ENCODE data around the gene BEND5. TPM values are rescaled to one million over a fixed set of nuclear protein-coding genes. Genes with fewer than 3 reads are reported as not detected.

BEND5 gene
- total RNA-seq, 2 experiments from 2014 or later: 2.0 to 2.5 TPM

DNA sequence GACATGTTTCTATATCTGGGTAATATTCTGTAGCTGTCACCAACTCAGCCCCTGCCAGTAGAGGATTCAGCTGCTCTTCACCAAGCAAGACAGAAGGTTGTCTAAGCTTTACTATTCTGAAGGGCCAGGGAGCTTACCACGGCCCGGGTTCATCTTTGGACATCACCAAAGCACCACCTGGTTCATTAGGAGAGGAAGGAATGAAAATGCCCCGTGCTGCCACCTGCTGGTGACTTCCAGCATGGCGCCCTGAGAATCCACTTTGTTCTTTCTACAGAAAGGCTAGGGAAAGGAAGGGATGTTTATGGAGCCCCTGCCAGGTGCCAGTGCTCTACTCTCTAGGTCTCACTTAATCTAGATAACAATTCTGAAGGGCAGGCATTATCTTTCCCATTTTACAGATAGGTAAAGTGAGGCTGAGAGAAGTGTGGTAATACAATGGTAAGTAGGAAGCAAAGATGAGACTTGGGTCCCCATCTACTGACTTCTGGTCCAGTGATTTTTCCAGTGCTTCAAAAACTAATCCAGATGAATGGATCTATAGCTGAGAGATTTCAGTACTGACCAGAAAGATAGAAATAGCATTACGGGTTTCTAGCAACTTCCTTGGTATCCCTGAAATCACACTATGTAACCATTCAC, 79.5 kb downstream of the BEND5 start:
- H3K36me3 Mint-ChIP-seq (ENCODE audit: low read depth): no peaks in the 10 kb centered on the region
- no peak overlapping the region for H3K4me3 Mint-ChIP-seq
- H3K9me3 Mint-ChIP-seq: no peaks in the 10 kb centered on the region
- peaks cover 4% of the 10 kb centered on the region for H3K27me3 Mint-ChIP-seq
- CTCF ChIA-PET: interaction anchor here (0.6 to 1.5 kb wide), 3 partner anchors 10 to 1360 kb away, joined by 4 read pairs; no protein-coding TSS in a partner anchor
- peak; percentile 51 for DNase-seq
- no peak overlapping the region for H3K27ac Mint-ChIP-seq
- no peaks in the 10 kb centered on the region for H3K4me1 Mint-ChIP-seq
- POLR2A ChIA-PET: no interaction called here

DNA sequence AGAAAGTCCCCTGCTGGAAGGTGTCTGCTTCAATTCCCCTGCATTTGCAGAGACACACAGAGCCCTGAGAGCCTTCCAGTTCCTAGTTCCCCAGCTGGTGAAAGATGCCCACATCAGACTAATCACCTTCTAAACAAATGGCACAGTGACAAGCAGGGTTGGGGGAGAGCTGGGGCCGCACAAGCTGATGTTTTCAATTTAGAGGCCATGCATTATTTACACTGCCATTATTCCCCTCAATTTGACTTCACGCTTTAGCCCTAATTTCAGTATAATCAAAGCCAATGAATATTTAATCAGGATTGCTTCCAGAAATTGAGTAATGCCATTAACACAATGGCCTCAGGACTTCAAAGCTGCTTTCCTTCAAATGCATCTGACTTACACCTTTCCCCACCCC, 81.5 kb downstream of the BEND5 start:
- no peak for DNase-seq
- Mint-ChIP-seq H3K9me3 (no peaks in the 10 kb centered on the region), H3K36me3 (ENCODE audit: low read depth) (no peaks in the 10 kb centered on the region), H3K4me1 (no peaks in the 10 kb centered on the region), H3K27ac (no peak overlapping the region), H3K27me3 (peaks cover 3% of the 10 kb centered on the region), H3K4me3 (no peak overlapping the region)
- CTCF ChIA-PET: interaction anchor here (0.6 kb wide), 1 partner anchor 189 kb away, joined by 4 read pairs; no protein-coding TSS in a partner anchor
- POLR2A ChIA-PET: no interaction called here

DNA sequence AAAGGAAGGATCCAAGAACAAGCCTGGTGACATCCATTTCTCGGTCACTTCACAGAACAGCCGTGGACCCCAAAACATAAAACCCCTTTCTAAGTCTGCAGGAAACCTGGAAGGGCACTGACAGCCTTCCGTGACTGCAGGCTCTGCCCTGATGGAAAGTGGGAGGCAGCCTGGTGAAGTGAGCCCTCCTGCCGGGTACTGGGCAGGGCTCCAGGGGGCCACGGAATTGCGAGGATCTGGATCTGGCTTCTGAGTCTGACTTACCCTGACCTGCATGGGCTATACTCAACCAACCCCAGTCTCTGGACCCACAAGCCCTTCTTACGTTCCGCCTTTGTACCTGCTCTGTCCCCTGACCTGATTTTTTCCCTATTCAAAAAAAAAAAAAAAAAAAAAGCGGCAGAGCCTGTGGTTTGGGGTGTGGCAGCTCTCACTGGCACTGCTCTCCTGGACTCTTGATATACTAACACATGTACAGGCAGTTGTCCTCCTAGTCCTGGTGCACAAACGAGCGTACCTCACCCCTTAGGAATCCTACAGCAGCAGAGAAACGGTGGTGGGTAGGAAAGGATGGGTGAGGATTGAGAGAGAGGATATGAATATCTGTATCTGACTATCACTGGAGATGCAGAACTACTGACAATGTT, 82.9 kb downstream of the BEND5 start:
- H3K27me3 Mint-ChIP-seq: peaks cover 3% of the 10 kb centered on the region
- no peak for DNase-seq
- CTCF ChIA-PET: interaction anchor here (0.6 kb wide), 1 partner anchor 1745 kb away, joined by 4 read pairs; no protein-coding TSS in a partner anchor
- no peaks in the 10 kb centered on the region for H3K9me3 Mint-ChIP-seq
- H3K27ac Mint-ChIP-seq: no peak overlapping the region
- POLR2A ChIA-PET: no interaction called here
- H3K4me1 Mint-ChIP-seq: no peaks in the 10 kb centered on the region
- H3K4me3 Mint-ChIP-seq: no peak overlapping the region
- H3K36me3 Mint-ChIP-seq (ENCODE audit: low read depth): no peaks in the 10 kb centered on the region

DNA sequence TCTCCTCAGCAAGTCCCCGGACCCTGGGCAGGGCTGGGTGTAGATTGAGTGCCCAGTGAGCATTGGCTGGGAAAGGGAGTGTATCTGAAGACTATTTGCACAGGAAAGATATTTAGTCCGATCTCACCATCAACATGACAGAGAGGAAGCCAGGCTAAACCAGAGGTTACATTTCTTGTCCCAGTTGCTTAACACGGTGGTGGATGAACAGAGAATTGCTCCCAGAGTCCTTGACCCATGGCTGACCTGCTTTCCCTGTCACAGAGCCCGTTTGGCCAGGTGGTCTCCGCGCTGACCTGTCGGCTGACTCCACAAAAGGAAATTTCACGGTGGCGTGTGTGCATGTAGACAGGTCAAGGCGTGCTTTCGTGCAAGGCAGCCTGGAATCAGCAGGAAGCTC, 83.5 kb downstream of the BEND5 start:
- Mint-ChIP-seq H3K36me3 (ENCODE audit: low read depth) (no peaks in the 10 kb centered on the region), H3K9me3 (no peaks in the 10 kb centered on the region), H3K4me1 (no peaks in the 10 kb centered on the region), H3K27ac (no peak overlapping the region), H3K4me3 (no peak overlapping the region), H3K27me3 (peaks cover 3% of the 10 kb centered on the region)
- ChIA-PET POLR2A (no interaction called here), CTCF (interaction anchor here (0.6 to 2.1 kb wide), 3 partner anchors 14 to 1745 kb away, joined by 4 to 7 read pairs (median 4); no protein-coding TSS in a partner anchor)
- DNase-seq: no peak

DNA sequence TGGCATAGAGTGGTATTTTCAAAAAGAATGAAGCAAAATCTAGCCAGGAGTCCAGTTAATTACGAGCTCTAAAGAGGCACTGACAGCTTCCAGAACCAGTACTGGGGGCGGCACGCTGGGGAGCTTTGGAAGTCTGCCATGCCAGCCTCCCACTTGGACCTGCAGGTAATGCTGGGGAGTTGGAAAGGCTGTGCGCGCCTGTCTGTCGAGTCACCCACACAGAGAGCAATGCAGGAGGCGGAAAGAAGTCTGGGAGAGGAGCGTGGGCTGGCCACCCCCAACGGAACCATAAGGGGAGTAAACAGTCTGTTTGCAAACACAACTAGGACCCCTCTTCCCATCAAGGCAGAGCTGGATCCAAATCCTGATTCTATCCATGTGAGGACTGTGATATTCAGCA, 84.5 kb downstream of the BEND5 start:
- DNase-seq: no peak
- CTCF ChIA-PET: interaction anchor here (1.7 to 2.1 kb wide), 2 partner anchors 14 to 15 kb away, joined by 4 to 7 read pairs; no protein-coding TSS in a partner anchor
- no peak overlapping the region for H3K27ac Mint-ChIP-seq

DNA sequence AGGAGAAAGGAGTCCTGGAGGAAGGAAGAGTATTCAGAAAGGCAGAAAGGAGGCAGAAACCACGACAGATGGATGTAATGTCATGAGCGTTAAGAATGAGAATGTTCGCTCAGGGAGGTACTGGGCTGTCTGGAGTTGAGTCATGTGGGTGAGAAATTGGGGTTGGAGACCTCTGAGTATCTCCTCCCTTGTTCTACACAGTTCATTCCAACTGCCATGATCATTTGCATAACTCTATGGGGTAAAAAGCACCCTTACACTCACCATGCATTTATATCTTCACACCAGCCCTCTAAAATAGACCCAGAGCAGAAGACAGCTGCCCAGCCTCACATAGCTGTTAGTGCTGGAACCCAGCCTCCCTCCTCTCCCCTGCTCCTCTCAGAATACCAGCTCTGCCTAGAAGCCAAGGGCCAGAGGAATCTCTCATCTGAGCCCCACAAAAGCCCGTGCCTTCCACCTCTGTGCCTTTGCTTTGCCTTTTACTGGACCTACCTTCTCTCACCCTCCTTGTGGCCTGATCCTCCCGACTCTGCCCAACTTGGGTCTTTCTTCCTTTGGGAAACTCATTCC, 85.2 kb downstream of the BEND5 start:
- no peaks in the 10 kb centered on the region for H3K4me1 Mint-ChIP-seq
- DNase-seq: no peak
- H3K36me3 Mint-ChIP-seq (ENCODE audit: low read depth): no peaks in the 10 kb centered on the region
- CTCF ChIA-PET: interaction anchor here (1.7 to 2.1 kb wide), 2 partner anchors 13 to 14 kb away, joined by 4 to 7 read pairs; no protein-coding TSS in a partner anchor
- H3K27me3 Mint-ChIP-seq: peaks cover 3% of the 10 kb centered on the region
- no peaks in the 10 kb centered on the region for H3K9me3 Mint-ChIP-seq
- POLR2A ChIA-PET: no interaction called here
- no peak overlapping the region for H3K4me3 Mint-ChIP-seq
- no peak overlapping the region for H3K27ac Mint-ChIP-seq

More for the DNA sequence above, 84.5 kb downstream of the BEND5 start:
- Mint-ChIP-seq H3K27me3 (peaks cover 3% of the 10 kb centered on the region), H3K4me3 (no peak overlapping the region), H3K9me3 (no peaks in the 10 kb centered on the region), H3K36me3 (ENCODE audit: low read depth) (no peaks in the 10 kb centered on the region), H3K4me1 (no peaks in the 10 kb centered on the region)
- POLR2A ChIA-PET: no interaction called here

DNA sequence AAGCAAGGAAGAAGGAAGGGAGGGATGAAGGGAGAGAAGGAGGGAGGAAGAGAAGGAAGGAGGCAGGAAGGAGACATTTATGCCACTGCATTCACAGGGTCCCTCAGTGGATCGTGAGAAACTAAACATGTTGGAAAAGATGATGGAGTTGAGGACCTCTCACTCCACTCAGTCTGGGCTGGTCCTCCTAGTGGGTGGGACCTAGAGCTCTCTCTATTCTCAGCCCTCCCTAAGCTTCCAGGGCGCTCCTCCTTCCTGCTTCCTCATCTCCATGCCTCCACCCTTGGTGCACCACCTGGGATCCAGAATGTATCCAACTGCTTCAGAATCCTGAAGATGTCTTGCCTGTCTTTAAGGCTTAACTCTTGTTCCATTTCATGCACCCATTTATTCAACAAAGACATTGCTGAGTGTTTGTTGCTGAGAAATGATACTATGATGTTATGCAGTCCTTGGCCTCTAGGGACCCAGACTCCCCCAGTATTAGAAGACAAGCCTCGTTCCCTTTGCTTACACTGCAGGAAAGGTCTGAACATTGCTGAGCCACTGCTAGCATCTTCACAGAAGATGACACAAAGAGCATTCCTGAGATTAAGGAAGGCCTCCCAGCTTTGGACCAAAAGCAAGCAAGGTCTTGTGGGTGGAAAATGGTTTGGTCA, 88.5 kb downstream of the BEND5 start:
- POLR2A ChIA-PET: no interaction called here
- CTCF ChIA-PET: no interaction called here

DNA sequence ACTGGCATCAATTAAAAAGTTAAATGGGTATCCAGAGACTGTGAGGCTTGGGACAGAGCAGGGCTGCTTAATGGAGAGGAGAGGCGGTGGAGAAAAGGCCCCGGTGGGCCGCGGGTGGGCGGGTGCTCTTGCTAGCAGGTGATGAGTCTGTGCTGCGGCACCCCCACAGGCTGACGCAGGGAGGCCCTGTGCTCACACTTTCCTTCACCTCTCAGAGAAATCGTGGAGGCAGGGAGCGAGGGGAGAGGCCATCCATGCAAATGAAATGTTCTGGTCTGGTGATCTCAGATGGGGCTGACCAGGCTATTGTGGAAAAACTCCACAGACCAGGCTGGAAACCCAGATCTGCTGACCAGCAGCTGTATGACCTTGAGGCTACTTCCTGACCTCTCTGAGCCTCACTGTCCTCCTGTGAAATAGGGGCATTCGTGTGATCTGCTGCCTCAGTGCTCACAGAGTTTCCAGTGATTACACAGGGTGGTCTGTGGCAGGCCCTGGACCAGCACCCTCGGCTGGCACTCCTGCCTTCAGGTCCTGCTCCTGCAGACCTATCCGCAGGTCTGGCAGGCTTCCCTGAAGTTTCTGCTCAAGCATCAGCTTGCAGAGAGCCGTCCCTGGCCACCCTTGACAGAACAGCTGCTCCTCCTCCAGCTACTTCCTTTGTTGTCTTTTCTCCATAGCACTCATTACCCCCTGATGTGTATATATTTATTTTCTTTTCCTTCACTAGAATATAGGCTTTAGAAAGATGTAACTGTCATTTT, 89.2 kb downstream of the BEND5 start:
- no peak overlapping the region for H3K4me3 Mint-ChIP-seq
- no peaks in the 10 kb centered on the region for H3K4me1 Mint-ChIP-seq
- no peak for DNase-seq
- peaks cover 3% of the 10 kb centered on the region for H3K27me3 Mint-ChIP-seq
- no peaks in the 10 kb centered on the region for H3K36me3 Mint-ChIP-seq (ENCODE audit: low read depth)
- ChIA-PET POLR2A (no interaction called here), CTCF (no interaction called here)
- H3K9me3 Mint-ChIP-seq: no peaks in the 10 kb centered on the region
- H3K27ac Mint-ChIP-seq: no peak overlapping the region

More for the DNA sequence above, 88.5 kb downstream of the BEND5 start:
- H3K27ac Mint-ChIP-seq: no peak overlapping the region
- H3K36me3 Mint-ChIP-seq (ENCODE audit: low read depth): no peaks in the 10 kb centered on the region
- peaks cover 3% of the 10 kb centered on the region for H3K27me3 Mint-ChIP-seq
- no peak for DNase-seq
- H3K4me3 Mint-ChIP-seq: no peak overlapping the region
- H3K9me3 Mint-ChIP-seq: no peaks in the 10 kb centered on the region
- H3K4me1 Mint-ChIP-seq: no peaks in the 10 kb centered on the region

DNA sequence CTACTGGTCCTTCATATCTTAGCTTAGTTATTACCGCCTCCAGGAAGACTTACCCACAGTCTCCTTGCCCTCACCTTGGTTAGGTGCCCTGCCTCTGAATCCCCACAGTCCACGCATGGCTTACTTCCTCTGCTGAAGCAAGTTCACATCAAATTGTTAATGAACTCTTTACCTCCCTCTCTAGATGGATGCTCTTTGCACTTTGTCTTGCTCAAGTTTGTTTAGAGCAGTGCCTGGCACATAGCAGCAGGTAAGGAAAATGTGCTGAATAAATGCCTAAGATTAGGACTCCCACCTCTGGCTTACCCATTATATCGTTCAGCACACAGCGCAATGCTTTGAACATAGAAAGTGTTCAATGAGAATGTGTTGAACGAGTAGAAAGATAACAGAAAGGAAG, 90.5 kb downstream of the BEND5 start:
- H3K27me3 Mint-ChIP-seq: no peaks in the 10 kb centered on the region
- CTCF ChIA-PET: no interaction called here
- no peak overlapping the region for H3K27ac Mint-ChIP-seq
- H3K4me3 Mint-ChIP-seq: no peak overlapping the region
- POLR2A ChIA-PET: no interaction called here
- no peaks in the 10 kb centered on the region for H3K36me3 Mint-ChIP-seq (ENCODE audit: low read depth)
- no peaks in the 10 kb centered on the region for H3K9me3 Mint-ChIP-seq
- H3K4me1 Mint-ChIP-seq: no peaks in the 10 kb centered on the region
- no peak for DNase-seq

DNA sequence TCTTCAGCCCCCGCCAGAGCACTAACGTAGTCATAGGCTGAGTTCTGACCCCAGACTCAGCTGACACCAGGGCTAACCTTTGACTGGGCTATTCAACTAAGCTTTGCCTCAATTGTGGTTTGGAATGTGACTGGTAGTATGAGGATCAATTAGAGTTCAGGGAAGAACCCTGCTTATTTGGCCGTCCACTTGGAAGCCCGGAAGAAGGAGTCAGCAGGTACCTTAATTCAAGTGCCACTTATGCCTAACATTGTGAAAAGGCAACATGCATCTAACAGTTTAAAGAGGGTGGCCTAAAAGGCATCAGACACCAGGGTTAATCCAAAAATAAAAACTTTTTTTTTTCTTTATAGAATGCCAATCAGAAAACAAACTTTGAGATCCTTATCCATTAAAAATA, 92.3 kb downstream of the BEND5 start:
- Mint-ChIP-seq H3K4me3 (no peak overlapping the region), H3K36me3 (ENCODE audit: low read depth) (no peaks in the 10 kb centered on the region), H3K4me1 (no peaks in the 10 kb centered on the region), H3K27me3 (no peaks in the 10 kb centered on the region), H3K27ac (no peak overlapping the region), H3K9me3 (no peaks in the 10 kb centered on the region)
- POLR2A ChIA-PET: no interaction called here
- CTCF ChIA-PET: no interaction called here
- DNase-seq: no peak

DNA sequence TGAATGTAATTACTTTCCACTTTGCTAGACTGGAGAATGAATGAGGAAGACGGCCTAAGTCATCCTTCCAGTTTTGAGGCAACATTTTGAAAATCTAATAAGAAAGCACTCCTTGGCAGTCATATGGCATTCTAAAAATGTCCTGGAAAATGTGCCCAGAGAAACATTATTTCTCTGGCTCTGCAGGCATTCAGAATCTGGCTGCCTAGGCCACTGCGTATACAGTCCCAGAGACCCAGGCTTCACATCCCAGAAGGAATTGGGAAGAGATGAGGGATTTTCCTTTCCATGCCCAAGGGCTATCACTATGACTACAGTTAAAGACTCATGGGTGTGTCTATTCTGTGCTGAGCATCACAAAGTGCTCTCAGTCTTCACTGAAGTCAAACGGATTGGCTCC, 92.9 kb downstream of the BEND5 start:
- no peak for DNase-seq
- CTCF ChIA-PET: no interaction called here
- POLR2A ChIA-PET: no interaction called here
- Mint-ChIP-seq H3K9me3 (no peaks in the 10 kb centered on the region), H3K4me3 (no peak overlapping the region), H3K27ac (no peak overlapping the region), H3K36me3 (ENCODE audit: low read depth) (no peaks in the 10 kb centered on the region), H3K4me1 (no peaks in the 10 kb centered on the region), H3K27me3 (no peaks in the 10 kb centered on the region)

DNA sequence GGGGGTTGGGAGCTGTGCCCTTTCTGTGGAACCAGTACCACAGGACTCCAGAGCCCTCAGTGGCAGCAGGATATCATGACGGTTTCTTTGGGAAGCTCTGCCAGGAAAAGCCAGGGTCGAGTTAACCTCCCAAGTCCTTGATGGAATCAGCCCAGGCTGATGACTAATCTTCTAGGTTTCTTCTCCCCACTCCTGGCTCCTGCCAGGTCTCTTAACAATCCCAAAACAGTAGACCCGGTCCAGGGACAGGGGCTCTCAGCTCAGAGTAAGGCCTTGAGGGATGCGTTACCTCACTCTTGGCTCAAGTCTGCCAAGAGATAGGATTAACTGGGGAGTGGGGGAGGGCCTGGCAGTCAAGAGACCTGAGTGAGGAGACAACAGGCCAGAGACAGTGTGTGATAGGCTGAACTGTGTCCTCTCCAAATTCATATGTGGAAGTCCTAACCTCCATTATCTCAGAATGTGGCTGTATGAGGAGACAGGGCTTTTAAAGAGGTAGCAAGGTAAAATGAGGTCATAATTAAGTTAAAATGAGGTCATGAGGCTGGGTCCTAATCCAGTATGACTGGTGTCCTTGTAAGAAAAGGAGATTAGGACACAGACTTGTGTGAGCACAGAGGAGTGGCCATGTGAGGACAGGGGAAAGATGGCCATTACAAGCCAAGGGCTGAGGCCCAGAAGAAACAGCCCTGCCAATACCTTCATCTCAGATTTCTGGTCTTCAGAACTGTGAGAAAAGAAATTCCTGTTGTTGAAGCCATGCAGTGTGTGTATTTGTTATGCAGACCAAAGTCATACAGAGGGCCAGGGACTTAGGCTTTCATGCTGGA, 95.0 kb downstream of the BEND5 start:
- H3K9me3 Mint-ChIP-seq: no peaks in the 10 kb centered on the region
- no peaks in the 10 kb centered on the region for H3K27me3 Mint-ChIP-seq
- POLR2A ChIA-PET: no interaction called here
- CTCF ChIA-PET: no interaction called here
- no peaks in the 10 kb centered on the region for H3K36me3 Mint-ChIP-seq (ENCODE audit: low read depth)
- H3K27ac Mint-ChIP-seq: no peak overlapping the region
- no peak overlapping the region for H3K4me3 Mint-ChIP-seq
- no peak for DNase-seq
- no peaks in the 10 kb centered on the region for H3K4me1 Mint-ChIP-seq

Measured in activated CD4-positive, alpha-beta T cell treated with anti-CD3 and anti-CD28 coated beads, Interleukin-2, amount 10 ng/mL, durations not matched to agents 7 days and 5 days (primary cell).